ENCODE data around the gene CEP192.

The CEP192 gene

GRCh38 chr18:13107074-13107473 lies 115.9 kb downstream of the CEP192 start:
- DNase-seq = peak; percentile 1

GRCh38 chr18:13108330-13108729 lies 117.2 kb downstream of the CEP192 start:
- DNase-seq = no peak

GRCh38 chr18:13110559-13110958 lies 119.4 kb downstream of the CEP192 start:
- DNase-seq = no peak

- no peak for DNase-seq
These were observed 121.8 kb downstream of the CEP192 start for GRCh38 chr18:13112982-13113381.

- no peak for DNase-seq
These were observed 129.1 kb downstream of the CEP192 start for GRCh38 chr18:13120255-13120654.

- no peak for DNase-seq
These were observed 129.8 kb downstream of the CEP192 start for GRCh38 chr18:13120983-13121441.

GRCh38 chr18:13124411-13124810 lies 133.2 kb downstream of the CEP192 start:
- no peak for DNase-seq

GRCh38 chr18:13125191-13125590 lies 134.0 kb downstream of the CEP192 start:
- no peak for DNase-seq

- no peak for DNase-seq
These were observed 135.9 kb downstream of the CEP192 start for GRCh38 chr18:13126966-13127598.

- no peak for DNase-seq
These were observed 140.1 kb downstream of the CEP192 start for GRCh38 chr18:13131283-13131682.

- DNase-seq = no peak
These were observed 143.6 kb downstream of the CEP192 start for GRCh38 chr18:13134551-13135401.

- DNase-seq = no peak
These were observed 145.1 kb downstream of the CEP192 start for GRCh38 chr18:13136056-13136903.

- DNase-seq = no peak
These were observed 145.9 kb downstream of the CEP192 start for GRCh38 chr18:13136904-13137669.

- no peak for DNase-seq
These were observed 146.7 kb downstream of the CEP192 start for GRCh38 chr18:13137670-13138419.

- DNase-seq = no peak
These were observed 147.4 kb downstream of the CEP192 start for GRCh38 chr18:13138420-13139139.

- no peak for DNase-seq
These were observed 148.8 kb downstream of the CEP192 start for GRCh38 chr18:13139885-13140450.

- no peak for DNase-seq
These were observed 150.0 kb downstream of the CEP192 start for GRCh38 chr18:13141209-13141608.

GRCh38 chr18:13145636-13146190 lies 154.6 kb downstream of the CEP192 start:
- no peak for DNase-seq

GRCh38 chr18:13147130-13147529 lies 156.0 kb downstream of the CEP192 start:
- no peak for DNase-seq

GRCh38 chr18:13151656-13152055 lies 160.5 kb downstream of the CEP192 start:
- DNase-seq = no peak

Measured in amniotic stem cell (primary cell).